HG03520 (cell line): Measurements from ENCODE around the gene ACSS2.

Experiments
- ATAC-seq: cut with Tn5 transposase; IDR thresholded peaks from one replicate; pipeline ENCODE4 v1.9.1; 2021; ENCODE audit warnings: mild to moderate bottlenecking, moderate library complexity; ENCODE audit not compliant: unreplicated experiment

Gene ACSS2

DNA sequence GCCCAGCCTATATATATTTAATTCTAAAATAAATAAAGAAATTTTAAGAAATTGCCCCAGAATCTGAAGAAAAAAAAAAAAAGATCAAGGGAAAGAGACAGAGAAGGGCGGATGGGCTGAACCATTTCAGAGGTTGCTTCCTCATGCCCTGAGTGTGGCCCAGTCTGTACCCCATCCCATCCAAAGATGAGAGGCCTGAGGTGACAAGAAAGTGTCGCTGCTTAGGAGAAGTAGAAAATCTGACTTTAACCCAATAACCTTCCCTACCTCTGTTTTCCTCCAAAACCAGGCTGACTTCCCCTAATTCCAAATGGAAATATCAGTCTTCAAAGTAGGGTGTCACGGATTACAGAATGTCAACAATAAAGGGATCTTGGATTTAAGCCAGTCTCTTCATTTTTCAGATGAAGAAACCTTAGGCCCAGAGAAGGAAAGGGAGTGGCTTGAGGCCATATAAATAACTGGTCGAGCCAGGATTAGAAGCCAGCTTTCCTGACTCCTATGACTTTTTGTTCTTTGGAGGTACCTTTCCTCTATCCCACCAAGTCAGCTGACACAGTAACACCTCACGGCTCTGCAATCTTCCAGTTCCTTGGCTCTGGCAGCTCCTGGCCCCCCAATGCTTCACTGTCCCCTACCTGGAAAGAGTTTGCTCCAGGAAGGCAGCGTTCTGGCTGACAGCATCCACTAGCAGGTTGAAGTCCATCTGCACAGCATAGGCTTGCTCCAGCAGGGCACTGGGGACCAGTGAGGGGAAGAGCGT, 69.1 kb downstream of the ACSS2 start:
- ATAC-seq: no peak

DNA sequence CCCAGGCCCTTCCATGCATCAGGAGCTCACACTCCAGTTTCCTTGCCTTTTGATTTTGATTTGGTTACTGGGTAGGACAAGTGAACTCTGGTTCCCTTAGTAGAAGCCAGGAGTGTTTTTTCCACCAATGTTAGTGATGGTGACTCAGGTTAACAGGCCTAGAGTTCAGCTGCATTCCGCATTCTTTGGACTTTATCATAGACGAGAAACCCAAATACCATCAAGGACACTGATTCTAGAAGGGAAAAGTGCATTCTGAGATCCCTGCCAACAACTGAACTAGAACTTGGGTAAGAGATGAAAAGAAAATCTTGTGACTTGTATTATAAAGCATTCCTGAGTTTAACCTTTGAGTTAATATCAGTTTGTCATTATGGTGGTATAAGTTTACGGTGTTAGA, 70.2 kb downstream of the ACSS2 start:
- ATAC-seq: no peak

GRCh38 chr20:34947336-34947735, 70.9 kb downstream of the ACSS2 start:
- no peak for ATAC-seq

GRCh38 chr20:34948030-34948429, 71.6 kb downstream of the ACSS2 start:
- ATAC-seq: no peak

GRCh38 chr20:34949120-34949519, 72.7 kb downstream of the ACSS2 start:
- ATAC-seq: no peak

GRCh38 chr20:34951252-34951651, 74.8 kb downstream of the ACSS2 start:
- no peak for ATAC-seq

DNA sequence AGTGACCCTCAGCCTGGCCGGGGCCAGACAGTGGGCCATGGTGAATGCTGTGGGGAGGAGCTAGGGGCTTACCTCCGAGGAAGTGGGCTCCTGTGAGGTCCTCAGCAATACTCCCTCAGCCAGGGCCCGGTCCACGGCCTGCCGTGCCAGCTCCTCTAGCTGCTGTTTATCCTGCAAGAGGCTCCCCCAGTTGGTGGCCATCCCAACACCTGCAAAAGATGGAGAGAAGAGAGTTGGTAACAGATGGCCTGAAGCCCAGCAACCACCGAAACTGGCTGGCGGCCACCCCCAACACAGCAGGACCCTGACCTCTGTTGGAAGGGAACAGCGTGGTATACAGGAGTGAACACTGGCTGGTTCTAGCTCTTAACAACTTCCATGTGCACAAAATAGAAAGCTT, 75.2 kb downstream of the ACSS2 start:
- ATAC-seq: no peak

GRCh38 chr20:34952671-34953070, 76.3 kb downstream of the ACSS2 start:
- no peak for ATAC-seq

GRCh38 chr20:34953960-34954359, 77.5 kb downstream of the ACSS2 start:
- no peak for ATAC-seq

DNA sequence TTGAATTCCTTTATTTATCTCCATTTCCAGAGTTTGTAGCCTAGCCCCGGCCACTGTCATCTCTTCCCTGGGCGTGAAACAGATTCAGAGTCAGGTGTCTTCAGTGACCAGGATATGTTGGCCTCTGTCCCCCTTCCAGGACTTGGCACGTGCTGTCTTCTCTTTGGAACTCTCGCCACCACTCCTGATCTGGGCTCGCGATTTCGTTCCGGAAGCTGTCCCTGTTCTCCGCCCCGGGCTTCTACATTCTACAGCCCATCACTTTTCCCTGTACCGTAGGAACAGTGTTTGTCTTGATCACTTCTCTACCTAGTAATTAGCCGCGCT, 78.5 kb downstream of the ACSS2 start:
- ATAC-seq: peak; percentile 13

DNA sequence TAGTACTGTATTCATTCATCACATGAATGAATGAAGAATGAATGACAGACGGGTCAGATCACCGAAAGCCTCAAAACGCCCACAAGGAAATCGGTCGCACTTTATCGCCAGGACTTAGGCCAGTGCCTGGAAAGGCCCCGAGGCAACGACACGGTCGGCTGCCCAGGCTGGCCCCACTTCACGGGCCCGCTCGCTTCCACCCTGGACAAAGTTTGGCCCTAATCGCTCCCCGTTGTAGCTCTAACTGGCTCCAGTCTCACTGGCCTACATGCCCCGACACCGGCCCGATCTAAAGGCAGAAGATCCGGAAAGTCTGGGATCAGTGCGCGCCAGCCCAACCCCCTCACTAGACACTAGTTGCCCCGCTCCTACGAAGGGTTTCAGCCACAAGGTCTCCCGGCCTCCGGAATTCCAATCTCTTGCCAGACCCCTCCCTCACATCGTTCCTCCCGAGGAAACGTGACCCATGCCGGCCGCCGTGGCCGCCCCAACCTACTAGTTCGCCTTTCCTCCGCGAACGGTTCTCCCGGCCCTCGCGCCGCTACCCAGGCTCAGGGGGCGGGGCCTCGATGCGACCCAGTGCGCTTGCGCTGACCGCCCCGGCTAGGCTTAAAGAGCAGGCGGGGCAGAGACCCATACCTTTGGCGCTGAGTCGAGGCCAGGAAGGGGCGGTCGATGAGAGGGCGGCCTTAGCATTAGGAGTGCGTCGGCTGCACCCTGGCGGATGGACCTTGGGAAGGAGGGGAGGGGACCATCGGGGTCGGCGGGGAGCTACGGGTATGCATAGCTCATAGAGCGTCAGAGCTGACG, 79.0 kb downstream of the ACSS2 start, which contains the start of the genes GSS and MYH7B:
Gene GSS (minus strand): TSS at position 576 of the 810 bp plus-strand sequence. CDS start 3,954 bp downstream, outside the sequence.
Gene MYH7B (plus strand): TSS at position 638 of the 810 bp plus-strand sequence. CDS start 22,138 bp downstream, outside the sequence.
- ATAC-seq: peak; percentile 71

- no peak for ATAC-seq
Measured at GRCh38 chr20:34956041-34956458, 79.6 kb downstream of the ACSS2 start.

GRCh38 chr20:34956751-34957472, 80.5 kb downstream of the ACSS2 start:
- ATAC-seq: no peak

DNA sequence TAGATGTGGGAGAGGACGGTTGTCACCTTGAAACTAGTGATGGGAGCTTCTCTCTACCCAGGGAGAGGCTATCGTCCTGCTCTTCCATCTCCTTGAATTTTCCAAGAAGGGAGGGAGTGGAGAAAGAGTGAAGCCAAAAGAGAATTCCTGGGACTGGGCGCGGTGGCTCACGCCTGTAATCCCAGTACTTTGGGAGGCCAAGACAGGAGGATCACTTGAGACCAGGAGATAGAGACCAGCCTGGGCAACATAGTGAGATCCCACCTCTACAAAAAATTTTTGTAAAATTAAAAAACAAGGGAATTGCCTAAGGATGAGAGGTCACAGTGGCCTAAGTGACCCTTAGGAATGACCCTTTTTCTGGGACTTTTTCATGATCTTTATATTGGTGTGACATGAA, 88.1 kb downstream of the ACSS2 start:
- ATAC-seq: no peak

DNA sequence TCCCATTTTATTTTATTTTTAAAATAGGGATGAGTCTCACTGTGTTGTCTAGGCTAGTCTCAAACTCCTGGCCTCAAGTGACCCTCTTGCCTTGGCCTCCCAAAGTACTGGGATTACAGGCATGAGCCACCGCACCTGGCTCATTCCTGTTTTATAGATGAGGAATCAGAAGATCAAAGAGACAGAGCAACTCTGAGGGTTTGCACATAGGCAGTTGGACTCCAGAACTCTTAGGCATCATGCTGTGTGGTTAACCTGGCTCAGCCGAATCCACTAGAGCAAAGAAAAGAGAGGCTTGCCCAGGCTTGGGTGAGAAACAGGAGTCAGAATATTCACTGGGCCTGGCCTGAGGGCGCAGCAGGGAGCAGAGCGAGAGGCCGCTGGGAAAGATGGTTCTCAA, 88.6 kb downstream of the ACSS2 start:
- ATAC-seq: no peak

- no peak for ATAC-seq
Measured at GRCh38 chr20:34967421-34967820, 91.0 kb downstream of the ACSS2 start.

- no peak for ATAC-seq
Measured at GRCh38 chr20:34968042-34968775, 91.8 kb downstream of the ACSS2 start.

DNA sequence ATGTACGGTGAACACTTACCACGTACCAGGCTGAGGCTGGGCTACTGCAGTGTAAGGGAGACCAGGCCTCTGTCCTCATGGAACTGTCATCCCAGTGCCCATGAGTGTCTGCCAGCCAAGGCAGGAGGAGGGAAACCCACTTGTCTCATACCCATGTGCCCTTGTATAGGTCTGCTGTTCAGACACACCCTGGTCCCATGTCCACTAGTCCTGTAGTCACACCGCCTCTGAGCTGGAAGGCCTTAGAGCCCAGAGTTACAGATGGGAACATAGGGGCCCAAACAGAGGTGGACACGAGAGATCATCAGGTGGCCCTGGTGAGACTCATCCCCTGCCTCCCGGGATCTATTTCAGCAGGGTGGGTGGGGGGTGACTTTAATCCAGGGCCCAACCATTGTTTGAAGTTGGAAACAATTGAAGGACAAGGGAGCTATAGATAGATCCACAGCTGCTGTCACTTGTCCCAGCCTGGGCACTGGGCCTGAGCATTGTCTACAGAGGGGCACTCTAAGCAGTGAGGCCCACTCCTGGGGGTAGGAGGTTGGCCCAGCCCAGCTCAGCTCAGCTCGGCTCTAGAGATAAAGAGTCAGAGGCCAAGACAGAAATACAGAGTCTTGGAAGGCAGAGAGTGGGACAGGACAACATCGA, 93.9 kb downstream of the ACSS2 start:
- ATAC-seq: no peak

- ATAC-seq: no peak
Measured at GRCh38 chr20:34970846-34971560, 94.6 kb downstream of the ACSS2 start.
